Mucosa of gallbladder (tissue), 1 donor: ENCODE measurements around the gene OR9A2. TPM values are rescaled to one million over a fixed set of nuclear protein-coding genes. Genes with fewer than 3 reads are reported as not detected.

Experiments
- total RNA-seq: library from RNA; stranded (reverse); gene quantifications from one replicate; pipeline ENCODE4 v1.2.1, GENCODE V29; 2021
- donor health status: DM: no; HTN: no; CAD: no.

Gene OR9A2
- total RNA-seq, 1 donor from 2014 or later = not detected

Other genes starting within 250 kb of the OR9A2 start
- gene EPHB6, start 172.1 kb downstream of the OR9A2 start, total RNA-seq = 16.7 TPM
- gene TRPV6, start 141.4 kb downstream of the OR9A2 start, total RNA-seq = 47.3 TPM
- gene TRPV5, start 93.4 kb downstream of the OR9A2 start, total RNA-seq = not detected
- gene LLCFC1, start 87.6 kb downstream of the OR9A2 start, total RNA-seq = not detected
- gene KEL, start 64.8 kb downstream of the OR9A2 start, total RNA-seq = 0.17 TPM
- not detected for gene OR6V1, start 25.2 kb upstream of the OR9A2 start, total RNA-seq
- gene PIP, start 104.9 kb upstream of the OR9A2 start, total RNA-seq = not detected
- gene TAS2R39, start 156.3 kb upstream of the OR9A2 start, total RNA-seq = not detected
- not detected for gene TAS2R40, start 194.9 kb upstream of the OR9A2 start, total RNA-seq
- 252 TPM for gene GSTK1, start 236.3 kb upstream of the OR9A2 start, total RNA-seq